GM23338 (cell line): ENCODE measurements around the gene GLMP.

Source experiments
- EZH2phosphoT487 ChIP-seq: fragments of 200-600 bp; sonication (generic); IDR thresholded peaks from one replicate; pipeline ENCODE4 v1.8.1; 2018; ENCODE audit warnings: antibody characterized with exemption; ENCODE audit not compliant: unreplicated experiment
- TF ChIP-seq, protein P1 (sequence below), 2 experiments: fragments of 200-600 bp in 1 of 2; sonication (generic) in 1 of 2; conservative IDR thresholded peaks; 2 replicates each; pipeline versions ENCODE4 v1.5.1 to v1.6.1; 2016 to 2017; ENCODE audit warnings: antibody characterized with exemption in 2 of 2, low read depth in 2 of 2, mild to moderate bottlenecking in 2 of 2, moderate library complexity in 1 of 2

DNA sequence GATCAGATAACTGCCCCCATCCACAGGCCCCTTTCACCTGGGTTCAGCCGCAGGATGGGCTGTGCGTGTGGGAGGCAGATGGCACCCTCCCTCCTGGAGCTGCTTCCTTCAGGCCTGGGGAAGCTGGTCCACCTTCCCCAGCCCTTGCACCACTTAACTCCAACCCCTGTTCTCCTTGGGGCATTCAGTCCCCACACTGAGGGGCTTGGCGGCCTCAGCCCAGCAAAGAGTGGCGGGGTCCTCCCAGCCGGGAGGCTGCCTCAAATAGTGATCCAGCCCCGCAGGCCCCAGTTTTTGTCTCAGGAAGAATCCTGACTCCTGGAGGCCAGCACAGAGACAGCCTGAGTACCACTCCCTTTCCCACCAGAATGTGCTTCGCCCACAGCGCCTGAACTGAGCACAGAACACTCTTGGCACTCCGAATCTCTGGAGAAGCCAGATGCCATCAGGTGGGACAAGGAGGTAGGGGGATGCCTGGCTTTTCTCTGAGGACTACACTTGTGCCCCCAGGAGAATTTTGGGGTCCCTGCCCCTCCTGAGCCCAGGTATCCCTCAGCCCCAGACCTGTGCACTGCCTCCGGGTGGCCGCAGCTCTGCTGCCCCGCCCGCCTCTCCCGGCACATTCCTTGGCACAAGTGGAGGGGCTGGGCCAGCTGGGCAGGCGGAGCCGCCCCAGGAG is 48.6 kb downstream of the GLMP start:
- TF ChIP-seq, protein P1, sequence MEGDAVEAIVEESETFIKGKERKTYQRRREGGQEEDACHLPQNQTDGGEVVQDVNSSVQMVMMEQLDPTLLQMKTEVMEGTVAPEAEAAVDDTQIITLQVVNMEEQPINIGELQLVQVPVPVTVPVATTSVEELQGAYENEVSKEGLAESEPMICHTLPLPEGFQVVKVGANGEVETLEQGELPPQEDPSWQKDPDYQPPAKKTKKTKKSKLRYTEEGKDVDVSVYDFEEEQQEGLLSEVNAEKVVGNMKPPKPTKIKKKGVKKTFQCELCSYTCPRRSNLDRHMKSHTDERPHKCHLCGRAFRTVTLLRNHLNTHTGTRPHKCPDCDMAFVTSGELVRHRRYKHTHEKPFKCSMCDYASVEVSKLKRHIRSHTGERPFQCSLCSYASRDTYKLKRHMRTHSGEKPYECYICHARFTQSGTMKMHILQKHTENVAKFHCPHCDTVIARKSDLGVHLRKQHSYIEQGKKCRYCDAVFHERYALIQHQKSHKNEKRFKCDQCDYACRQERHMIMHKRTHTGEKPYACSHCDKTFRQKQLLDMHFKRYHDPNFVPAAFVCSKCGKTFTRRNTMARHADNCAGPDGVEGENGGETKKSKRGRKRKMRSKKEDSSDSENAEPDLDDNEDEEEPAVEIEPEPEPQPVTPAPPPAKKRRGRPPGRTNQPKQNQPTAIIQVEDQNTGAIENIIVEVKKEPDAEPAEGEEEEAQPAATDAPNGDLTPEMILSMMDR (conservative IDR thresholded peaks at IDR 0.05; ENCODE audit: low read depth in 2 of 2), result no peak
- no peak for TF ChIP-seq EZH2phosphoT487
